HG03460 (cell line): ENCODE results near the gene PPIG.
"Not testable (repeated sequence)": the region's sequence is repeated elsewhere in the genome, so short reads cannot be mapped to it uniquely, and the experiment has no call there.

Source experiments
- ATAC-seq: cut with Tn5 transposase; IDR thresholded peaks from one replicate; pipeline ENCODE4 v1.9.1; 2021; ENCODE audit not compliant: unreplicated experiment

PPIG gene

DNA sequence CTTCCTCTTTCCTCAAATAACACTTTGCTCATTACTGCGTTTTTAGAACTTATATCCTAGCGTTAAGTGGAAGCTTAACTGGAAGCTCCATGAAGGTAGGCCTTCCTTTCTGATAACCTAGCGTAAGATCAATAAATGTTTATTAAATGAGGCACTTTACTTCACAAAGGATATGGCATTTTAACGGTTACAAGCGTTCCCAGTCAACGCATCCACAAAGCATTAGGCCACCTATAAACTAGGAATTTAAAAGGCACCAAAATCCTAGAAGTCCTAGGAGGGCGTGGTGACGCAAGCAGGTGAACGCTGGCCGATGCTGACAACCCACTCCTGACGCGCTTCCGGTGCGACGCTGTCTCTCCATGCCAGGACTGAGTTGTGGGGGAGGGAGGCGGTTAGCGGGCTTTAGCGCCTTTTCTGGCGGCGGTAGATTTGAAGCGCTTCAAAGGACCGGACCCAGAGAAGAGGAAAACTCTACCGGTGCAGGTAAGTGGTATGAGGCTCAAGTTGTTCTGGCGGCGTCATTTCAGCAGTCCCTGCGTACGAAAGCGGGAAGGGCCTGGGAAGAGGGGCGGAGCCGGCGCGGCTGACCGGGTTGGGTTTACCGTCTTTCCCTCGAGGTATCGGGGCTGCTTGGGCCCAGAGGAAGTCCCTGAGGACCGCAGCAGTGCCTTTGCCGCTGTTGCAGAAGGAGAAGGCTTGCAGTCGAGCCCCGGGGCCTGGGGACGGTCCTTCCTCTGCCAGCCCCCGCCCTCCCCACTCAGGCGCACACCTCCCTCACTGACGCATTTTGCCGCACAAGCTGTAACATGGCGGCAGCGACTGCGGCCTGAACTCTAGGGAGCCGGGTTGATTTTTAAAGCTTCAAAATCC, at the start of gene PPIG:
Gene PPIG (plus strand): TSS at position 347 of the 873 bp plus-strand sequence. CDS start 19,691 bp downstream, outside the sequence.
- ATAC-seq, result peak; percentile 90

GRCh38 chr2:169539460-169539859, 44.7 kb upstream of the PPIG start:
- ATAC-seq, result not testable (repeated sequence)

- no peak for ATAC-seq
These were observed 44.0 kb upstream of the PPIG start for GRCh38 chr2:169540146-169540545.

GRCh38 chr2:169542433-169542832, 41.7 kb upstream of the PPIG start:
- ATAC-seq, result no peak

DNA sequence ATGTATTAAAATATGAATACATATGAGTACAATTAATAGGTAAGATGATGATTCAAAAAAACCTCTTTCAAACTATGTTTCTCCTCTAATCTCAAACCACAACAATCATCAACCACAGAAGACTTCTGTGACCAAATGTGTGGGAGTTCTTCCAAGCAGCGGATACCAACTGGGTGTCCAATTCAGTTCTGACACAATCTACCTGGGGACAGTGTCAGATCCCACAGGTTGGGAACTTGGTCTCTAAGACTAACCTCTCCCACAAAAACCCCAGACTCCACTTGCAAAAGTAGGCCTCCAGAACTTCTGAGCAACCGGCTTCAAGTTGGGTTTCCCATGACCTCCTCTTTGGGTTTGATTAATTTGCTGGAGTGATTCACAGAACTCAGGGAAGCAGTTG, 37.4 kb upstream of the PPIG start:
- no peak for ATAC-seq

- no peak for ATAC-seq
These were observed 22.8 kb upstream of the PPIG start for GRCh38 chr2:169561364-169561763.

DNA sequence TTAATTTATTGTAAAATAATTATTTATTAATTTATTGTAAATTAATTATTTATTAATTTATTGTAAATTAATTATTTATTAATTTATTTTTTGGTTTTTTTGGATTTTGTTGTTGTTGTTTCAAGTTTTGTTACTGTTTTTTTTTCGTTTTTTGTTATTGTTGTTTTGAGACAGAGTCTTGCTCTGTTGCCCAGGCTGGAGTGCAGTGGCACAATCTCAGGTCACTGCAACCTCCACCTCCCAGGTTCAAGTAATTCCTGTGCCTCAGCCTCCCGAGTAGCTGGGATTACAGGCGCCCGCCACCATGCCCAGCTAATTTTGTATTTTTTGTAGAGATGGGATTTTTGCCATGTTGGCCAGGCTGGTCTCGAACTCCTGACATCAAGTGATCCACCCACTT, 22.1 kb upstream of the PPIG start:
- not testable (repeated sequence) for ATAC-seq

DNA sequence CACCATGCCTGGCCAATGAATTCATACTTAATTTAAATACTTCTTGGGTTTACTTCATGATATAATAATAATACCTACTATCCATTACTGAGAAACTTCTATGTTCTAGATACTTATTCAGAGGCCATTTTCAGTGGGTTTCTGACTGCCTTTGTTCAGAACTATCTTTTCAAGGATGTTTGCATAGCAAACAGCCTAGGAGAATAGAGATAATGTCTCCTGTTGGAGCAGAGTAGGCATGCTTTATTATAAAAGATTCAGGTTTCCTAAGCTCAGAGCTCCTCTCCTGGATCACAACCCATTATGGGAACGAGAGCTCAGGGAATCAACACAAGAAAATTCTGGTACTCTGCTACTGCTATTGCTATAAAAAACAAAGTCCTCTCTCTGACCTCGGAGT, 21.6 kb upstream of the PPIG start:
- ATAC-seq, result no peak

GRCh38 chr2:169565686-169566085, 18.5 kb upstream of the PPIG start:
- no peak for ATAC-seq

DNA sequence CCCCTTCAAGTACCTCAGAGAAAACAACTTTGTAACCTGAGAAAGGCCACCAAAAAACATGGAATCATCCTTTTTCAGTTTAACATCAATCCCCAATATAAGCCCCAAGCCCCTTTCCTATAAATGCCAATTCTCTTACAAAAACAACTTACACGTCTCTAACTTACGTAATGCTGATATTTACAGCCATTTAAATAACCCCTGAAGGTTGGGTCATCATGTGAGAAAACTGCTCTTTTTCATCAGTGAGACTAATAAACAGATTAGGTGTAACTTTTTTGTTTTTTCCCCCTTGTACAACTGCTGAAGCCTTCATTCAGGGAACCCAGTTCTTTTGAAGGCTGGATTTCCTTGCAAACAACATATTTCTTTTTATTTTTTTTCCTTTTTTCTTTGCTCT, 14.2 kb upstream of the PPIG start:
- ATAC-seq, result no peak

DNA sequence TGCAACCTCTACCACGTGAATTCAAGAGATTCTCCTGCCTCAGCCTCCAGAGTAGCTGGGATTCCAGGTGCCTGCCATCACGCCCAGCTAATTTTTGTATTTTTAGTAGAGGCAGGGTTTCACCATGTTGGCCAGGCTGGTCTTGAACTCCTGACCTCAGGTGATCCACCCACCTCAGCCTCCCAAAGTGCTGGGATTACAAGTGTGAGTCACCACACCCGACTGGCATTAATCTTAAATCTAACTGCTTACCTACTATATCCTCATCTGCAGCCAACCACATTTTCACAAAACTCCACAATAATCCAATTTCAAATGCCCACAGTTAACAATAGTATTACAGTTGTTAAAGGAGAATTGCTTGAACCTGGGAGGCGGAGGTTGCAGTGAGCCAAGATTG, 13.4 kb upstream of the PPIG start:
- ATAC-seq, result not testable (repeated sequence)

- ATAC-seq, result no peak
These were observed 12.6 kb upstream of the PPIG start for GRCh38 chr2:169571571-169571970.

DNA sequence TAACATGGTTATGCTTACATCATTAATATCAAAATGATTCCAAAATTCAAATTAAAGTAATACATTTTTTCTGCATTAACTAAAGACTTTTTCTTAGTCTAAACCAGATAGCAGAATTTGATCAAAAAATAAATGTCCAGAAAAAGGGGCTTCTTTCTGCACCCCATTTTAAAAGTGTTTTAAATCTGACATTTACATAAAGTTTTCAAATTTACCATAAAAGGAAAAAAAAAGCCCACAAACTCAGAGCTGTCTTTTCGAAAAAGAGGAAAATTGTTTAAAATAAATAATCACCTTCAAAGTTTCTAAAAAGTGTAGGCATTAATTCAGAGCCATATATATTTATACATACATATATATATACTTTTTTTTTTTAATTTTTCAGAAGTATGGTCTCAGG, 12.0 kb upstream of the PPIG start:
- ATAC-seq, result no peak

- no peak for ATAC-seq
These were observed 11.4 kb upstream of the PPIG start for GRCh38 chr2:169572821-169573159.

DNA sequence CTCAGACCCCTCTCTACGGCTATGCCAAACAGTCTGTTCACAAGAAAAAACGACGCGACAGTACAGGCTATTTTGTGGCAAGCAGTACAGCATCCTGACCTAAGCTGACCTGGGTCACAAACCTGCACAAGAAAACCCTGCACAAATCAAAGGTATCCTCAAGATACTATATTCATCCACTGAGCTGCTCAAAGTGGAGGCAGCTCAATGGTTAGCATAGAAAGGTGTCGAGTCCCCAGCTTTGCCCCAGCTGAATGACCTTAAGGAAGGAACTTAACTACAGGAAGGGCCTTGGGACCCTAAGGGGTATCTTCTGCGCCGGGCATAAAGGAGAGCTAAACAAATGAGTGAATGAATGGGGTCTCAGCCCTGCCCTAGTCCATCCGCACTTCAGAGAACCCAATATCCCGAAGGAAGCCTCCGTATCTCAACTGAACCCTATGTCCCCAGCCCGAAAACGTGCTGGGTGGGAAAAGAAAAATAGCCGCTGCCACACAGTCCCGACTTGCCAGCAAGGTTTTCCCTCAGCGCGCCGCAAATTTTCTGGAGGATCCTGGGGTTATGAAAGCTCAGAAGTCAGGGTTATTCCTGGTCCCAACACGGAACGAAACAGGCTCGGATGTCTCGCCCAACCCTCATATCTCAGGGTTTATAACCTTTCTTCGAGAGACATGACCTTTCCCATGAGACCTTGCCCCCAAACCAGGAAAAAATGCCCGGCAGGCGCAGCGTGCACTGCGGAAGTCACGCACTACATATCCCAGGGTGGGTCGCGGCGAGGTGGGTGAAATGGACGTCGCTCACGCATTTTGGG, 10.8 kb upstream of the PPIG start, which contains the start of gene FASTKD1:
Gene FASTKD1 (minus strand): TSS at position 706 of the 814 bp plus-strand sequence. CDS start 1,836 bp downstream, outside the sequence.
- peak; percentile 98 for ATAC-seq

DNA sequence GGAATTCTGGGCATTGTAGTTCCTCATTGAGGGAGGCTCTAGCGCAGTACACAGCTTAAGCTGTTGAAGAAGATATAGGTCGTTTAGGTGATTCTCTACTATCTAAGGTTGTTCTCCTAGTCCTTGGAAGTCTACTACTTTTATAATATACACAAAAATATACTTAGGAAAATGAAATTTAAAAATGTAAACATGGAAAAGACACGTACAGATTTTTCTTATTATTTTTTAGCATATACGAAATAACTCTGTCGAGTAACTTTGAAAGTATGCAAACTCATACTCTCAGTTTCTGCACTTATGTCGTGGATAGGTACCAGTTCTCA, 10.2 kb upstream of the PPIG start:
- no peak for ATAC-seq

- ATAC-seq, result not testable (repeated sequence)
These were observed 9.6 kb upstream of the PPIG start for GRCh38 chr2:169574539-169574938.

- not testable (repeated sequence) for ATAC-seq
These were observed 8.9 kb upstream of the PPIG start for GRCh38 chr2:169575264-169575663.

DNA sequence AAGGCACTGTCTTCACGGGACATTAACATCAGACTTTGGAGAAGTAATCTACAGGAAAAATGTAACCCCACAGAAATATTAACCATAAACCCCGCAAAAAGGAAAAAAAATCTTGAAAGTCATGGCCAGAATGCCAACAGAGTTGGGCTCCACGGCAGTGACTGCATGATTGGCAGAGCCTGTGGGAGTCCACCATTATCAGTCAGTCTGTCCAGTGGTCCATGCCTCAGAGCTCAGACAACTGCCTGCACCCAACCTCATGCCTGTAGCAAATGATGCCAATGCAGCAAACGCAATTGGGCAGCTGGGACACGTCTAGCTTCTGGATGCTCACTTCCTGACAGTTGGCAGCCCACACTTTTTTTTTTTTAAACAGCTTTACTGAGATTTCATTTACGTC, 5.1 kb upstream of the PPIG start:
- ATAC-seq, result no peak

- ATAC-seq, result not testable (repeated sequence)
These were observed 1.4 kb upstream of the PPIG start for GRCh38 chr2:169582552-169583266.

- no peak for ATAC-seq
These were observed 633 bp upstream of the PPIG start for GRCh38 chr2:169583518-169583917.
